ENCODE data around the gene TNFRSF12A. TPM values are rescaled to one million over a fixed set of nuclear protein-coding genes. Genes with fewer than 3 reads are reported as not detected.
A peak's percentile ranks its signal among the peaks of the same experiment; 100 is the strongest.

TNFRSF12A gene
- polyA plus RNA-seq, 1 donor (not counting 4 experiments of a cell fraction or from before 2014, with no cell fraction given): 147 TPM

DNA sequence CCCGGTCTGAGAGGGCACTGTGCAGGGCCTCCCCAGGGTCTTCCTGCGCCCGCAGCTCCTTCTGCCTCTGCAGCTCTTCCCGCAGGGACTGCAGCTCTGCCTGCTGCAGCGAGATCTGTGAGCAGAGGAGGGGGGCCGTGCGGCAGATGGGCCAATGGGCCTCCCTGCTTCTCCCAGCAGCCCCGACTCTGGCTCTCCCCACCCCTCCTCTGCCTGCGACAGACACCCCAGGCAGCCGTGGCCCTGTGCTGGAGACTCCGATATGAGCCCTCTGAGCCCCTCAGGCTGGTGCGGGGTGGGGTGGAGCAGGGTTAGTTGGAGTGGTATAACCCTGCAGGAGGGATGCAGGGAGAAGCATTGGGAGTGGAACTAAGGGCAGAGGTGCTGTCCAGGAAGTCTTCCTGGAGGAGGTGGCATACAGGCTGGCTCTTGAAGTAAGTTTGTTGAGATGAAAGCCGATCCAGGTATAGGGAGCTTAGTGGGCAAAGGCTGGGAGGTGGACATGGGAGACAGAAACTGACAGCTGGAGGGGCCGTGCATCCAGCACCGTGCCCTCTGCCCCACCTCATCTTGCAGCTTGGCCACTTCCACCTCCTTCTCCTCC, 8.7 kb downstream of the TNFRSF12A start:
- Histone ChIP-seq H3K4me3 (ENCODE audit: control insufficient read depth in 2 of 3, extremely low read depth in 1 of 3, insufficient read depth in 2 of 3, low read depth in 1 of 3, low read length in 3 of 3) (no peak overlapping the region), H3K4me1 (ENCODE audit: control insufficient read depth, extremely low read depth, insufficient read depth, low read length) (peaks cover 7% of the 10 kb centered on the region), H3K4me2 (ENCODE audit: control insufficient read depth, extremely low read depth, insufficient read depth, low read depth, low read length) (peak overlapping the region; percentile 22), H3K27ac (ENCODE audit: control insufficient read depth, insufficient read depth, low read length) (no peak overlapping the region), H3K9me3 (ENCODE audit: control insufficient read depth, low read depth, low read length) (no peaks in the 10 kb centered on the region), H3K36me3 (ENCODE audit: control insufficient read depth in 2 of 2, extremely low read depth in 1 of 2, insufficient read depth in 2 of 2, low read length in 2 of 2) (peaks cover 11 to 14% of the 10 kb centered on the region in 2 experiments), H3K9me1 (ENCODE audit: control insufficient read depth, extremely low read depth, insufficient read depth, low read length) (no peaks in the 10 kb centered on the region), H3K79me2 (ENCODE audit: control insufficient read depth, insufficient read depth, low read length) (no peaks in the 10 kb centered on the region), H3K9ac (ENCODE audit: control insufficient read depth, extremely low read depth, insufficient read depth, low read length) (no peak overlapping the region), H3K27me3 (ENCODE audit: control insufficient read depth, extremely low read depth, insufficient read depth, low read length) (peaks cover 19% of the 10 kb centered on the region), H4K20me1 (ENCODE audit: control insufficient read depth, extremely low read depth, insufficient read depth, low read length) (no peaks in the 10 kb centered on the region), H2AFZ (ENCODE audit: control insufficient read depth, low read length) (no peak overlapping the region)
- TF ChIP-seq, protein P1, sequence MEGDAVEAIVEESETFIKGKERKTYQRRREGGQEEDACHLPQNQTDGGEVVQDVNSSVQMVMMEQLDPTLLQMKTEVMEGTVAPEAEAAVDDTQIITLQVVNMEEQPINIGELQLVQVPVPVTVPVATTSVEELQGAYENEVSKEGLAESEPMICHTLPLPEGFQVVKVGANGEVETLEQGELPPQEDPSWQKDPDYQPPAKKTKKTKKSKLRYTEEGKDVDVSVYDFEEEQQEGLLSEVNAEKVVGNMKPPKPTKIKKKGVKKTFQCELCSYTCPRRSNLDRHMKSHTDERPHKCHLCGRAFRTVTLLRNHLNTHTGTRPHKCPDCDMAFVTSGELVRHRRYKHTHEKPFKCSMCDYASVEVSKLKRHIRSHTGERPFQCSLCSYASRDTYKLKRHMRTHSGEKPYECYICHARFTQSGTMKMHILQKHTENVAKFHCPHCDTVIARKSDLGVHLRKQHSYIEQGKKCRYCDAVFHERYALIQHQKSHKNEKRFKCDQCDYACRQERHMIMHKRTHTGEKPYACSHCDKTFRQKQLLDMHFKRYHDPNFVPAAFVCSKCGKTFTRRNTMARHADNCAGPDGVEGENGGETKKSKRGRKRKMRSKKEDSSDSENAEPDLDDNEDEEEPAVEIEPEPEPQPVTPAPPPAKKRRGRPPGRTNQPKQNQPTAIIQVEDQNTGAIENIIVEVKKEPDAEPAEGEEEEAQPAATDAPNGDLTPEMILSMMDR (optimal IDR thresholded peaks at IDR 0.05 in 1 of 3, IDR thresholded peaks at IDR 0.05 in 1 of 3, conservative IDR thresholded peaks at IDR 0.05 in 1 of 3; ENCODE audit: extremely low read depth in 1 of 3, insufficient read depth in 2 of 3, low read length in 3 of 3): no peak
- dilution Hi-C loops (cut with MboI; ENCODE audit: extremely low pct_ligation_motif_present, low sequenced_read_pairs): no loop called here
- DNase-seq (ENCODE audit: low read depth, low spot score): no peak
- no peak for FAIRE-seq

- Histone ChIP-seq H2AFZ (ENCODE audit: control insufficient read depth, low read length) (peak overlapping the region; percentile 22), H3K4me3 (ENCODE audit: control insufficient read depth in 2 of 3, extremely low read depth in 1 of 3, insufficient read depth in 2 of 3, low read depth in 1 of 3, low read length in 3 of 3) (no peak overlapping the region), H3K27ac (ENCODE audit: control insufficient read depth, insufficient read depth, low read length) (no peak overlapping the region), H3K9me1 (ENCODE audit: control insufficient read depth, extremely low read depth, insufficient read depth, low read length) (no peaks in the 10 kb centered on the region), H3K4me1 (ENCODE audit: control insufficient read depth, extremely low read depth, insufficient read depth, low read length) (peaks cover 7% of the 10 kb centered on the region), H3K27me3 (ENCODE audit: control insufficient read depth, extremely low read depth, insufficient read depth, low read length) (peaks cover 19% of the 10 kb centered on the region), H4K20me1 (ENCODE audit: control insufficient read depth, extremely low read depth, insufficient read depth, low read length) (no peaks in the 10 kb centered on the region), H3K4me2 (ENCODE audit: control insufficient read depth, extremely low read depth, insufficient read depth, low read depth, low read length) (peak overlapping the region; percentile 58), H3K79me2 (ENCODE audit: control insufficient read depth, insufficient read depth, low read length) (no peaks in the 10 kb centered on the region), H3K9ac (ENCODE audit: control insufficient read depth, extremely low read depth, insufficient read depth, low read length) (no peak overlapping the region), H3K36me3 (ENCODE audit: control insufficient read depth in 2 of 2, extremely low read depth in 1 of 2, insufficient read depth in 2 of 2, low read length in 2 of 2) (peaks cover 11 to 14% of the 10 kb centered on the region in 2 experiments), H3K9me3 (ENCODE audit: control insufficient read depth, low read depth, low read length) (no peaks in the 10 kb centered on the region)
- TF ChIP-seq, protein P1 (optimal IDR thresholded peaks at IDR 0.05 in 1 of 3, IDR thresholded peaks at IDR 0.05 in 1 of 3, conservative IDR thresholded peaks at IDR 0.05 in 1 of 3; ENCODE audit: extremely low read depth in 1 of 3, insufficient read depth in 2 of 3, low read length in 3 of 3): no peak
- DNase-seq (ENCODE audit: low read depth, low spot score): no peak
- FAIRE-seq: no peak
- dilution Hi-C loops (cut with MboI; ENCODE audit: extremely low pct_ligation_motif_present, low sequenced_read_pairs): no loop called here
Observed at GRCh38 chr16:3029491-3030221, 9.5 kb downstream of the TNFRSF12A start.
